Fibroblast of the aortic adventitia (primary cell): Measurements from ENCODE around the gene NEDD4L. TPM values are rescaled to one million over a fixed set of nuclear protein-coding genes. Genes with fewer than 3 reads are reported as not detected.

Experiments
- DNase-seq: peaks from one replicate; pipeline ENCODE4 v3.0.0-alpha.2; 2010; ENCODE audit warnings: low read depth
- H3K4me3 ChIP-seq: 2 replicates; pipeline ENCODE4 v1.5.1; 2011; ENCODE audit warnings: low read depth, mild to moderate bottlenecking, control low read depth, low read length, moderate library complexity
- CTCF ChIP-seq: IDR thresholded peaks from 2 replicates; pipeline ENCODE4 v1.5.1; 2011; ENCODE audit warnings: mild to moderate bottlenecking, low read length, control low read depth, inconsistent platforms; ENCODE audit not compliant: insufficient read depth
- total RNA-seq: library from RNA; depleted of rRNA; stranded (reverse); fragments of >200 nt; gene quantifications from 2 replicates; pipeline ENCODE4 v1.2.3, GENCODE V29; 2012; ENCODE audit warnings: low replicate concordance

Gene NEDD4L
- total RNA-seq, 1 donor, result 22.2 TPM

GRCh38 chr18:58067601-58068000, 23.6 kb downstream of the NEDD4L start:
- no peak for TF ChIP-seq CTCF
- no peak for DNase-seq

GRCh38 chr18:58069099-58069498, 25.1 kb downstream of the NEDD4L start:
- no peak for TF ChIP-seq CTCF
- no peak overlapping the region for H3K4me3 ChIP-seq
- DNase-seq, result no peak

More at GRCh38 chr18:58067601-58068000, 23.6 kb downstream of the NEDD4L start:
- H3K4me3 ChIP-seq, result no peak overlapping the region

GRCh38 chr18:58069721-58070292, 25.8 kb downstream of the NEDD4L start:
- DNase-seq, result no peak
- H3K4me3 ChIP-seq, result no peak overlapping the region
- TF ChIP-seq CTCF, result no peak

GRCh38 chr18:58076052-58076451, 32.0 kb downstream of the NEDD4L start:
- no peak overlapping the region for H3K4me3 ChIP-seq
- no peak for DNase-seq
- TF ChIP-seq CTCF, result no peak

GRCh38 chr18:58077329-58077728, 33.3 kb downstream of the NEDD4L start:
- no peak overlapping the region for H3K4me3 ChIP-seq
- no peak for TF ChIP-seq CTCF
- DNase-seq, result no peak

- H3K4me3 ChIP-seq, result no peak overlapping the region
- DNase-seq, result no peak
- no peak for TF ChIP-seq CTCF
These were observed 35.0 kb downstream of the NEDD4L start for GRCh38 chr18:58078889-58079573.

- H3K4me3 ChIP-seq, result no peak overlapping the region
- no peak for TF ChIP-seq CTCF
- no peak for DNase-seq
These were observed 36.4 kb downstream of the NEDD4L start for GRCh38 chr18:58080451-58080850.
